ENCODE measurements around the gene MT1X. TPM values are rescaled to one million over a fixed set of nuclear protein-coding genes. Genes with fewer than 3 reads are reported as not detected.

The MT1X gene
- total and polyA plus RNA-seq, 4 donors = 213 to 3,979 (median 1,403) TPM

GRCh38 chr16:56709443-56710040 lies 27.3 kb downstream of the MT1X start:
- H3K4me1 ChIP-seq (ENCODE audit: control insufficient read depth in 4 of 4, insufficient read depth in 4 of 4, low read length in 3 of 4) = no peaks in the 10 kb centered on the region
- 86% methylated on average over 4 of the region's 4 CpGs for WGBS

GRCh38 chr16:56710181-56710737 lies 28.0 kb downstream of the MT1X start:
- Histone ChIP-seq H3K27ac (ENCODE audit: low read depth in 1 of 2, low read length in 2 of 2) (no peak overlapping the region), H3K4me3 (ENCODE audit: low read depth in 1 of 3, low read length in 3 of 3) (no peak overlapping the region), H3K36me3 (ENCODE audit: control insufficient read depth in 4 of 4, insufficient read depth in 3 of 4, low read depth in 1 of 4, low read length in 3 of 4) (no peaks in the 10 kb centered on the region), H3K27me3 (ENCODE audit: control insufficient read depth in 4 of 4, insufficient read depth in 4 of 4, low read length in 3 of 4) (no peaks in the 10 kb centered on the region), H3K9me3 (ENCODE audit: control insufficient read depth in 4 of 4, low read length in 3 of 4) (no peaks in the 10 kb centered on the region), H3K4me1 (ENCODE audit: control insufficient read depth in 4 of 4, insufficient read depth in 4 of 4, low read length in 3 of 4) (no peaks in the 10 kb centered on the region), H3K9ac (ENCODE audit: low read depth in 1 of 2, low read length in 2 of 2) (no peak overlapping the region)
- 93% methylated on average over 3 of the region's 3 CpGs for WGBS
- no peak for DNase-seq (ENCODE audit: low spot score)
- no peak for TF ChIP-seq HNF4G (IDR thresholded peaks at IDR 0.05)
- no peak for TF ChIP-seq HNF4A (conservative IDR thresholded peaks at IDR 0.05)
- TF ChIP-seq RXRA (IDR thresholded peaks at IDR 0.05) = no peak
- no peak for TF ChIP-seq REST (IDR thresholded peaks at IDR 0.05)
- TF ChIP-seq MAX (IDR thresholded peaks at IDR 0.05) = no peak
- no peak for TF ChIP-seq NR2F2 (IDR thresholded peaks at IDR 0.05)
- TF ChIP-seq TAF1 (conservative IDR thresholded peaks at IDR 0.05) = no peak

More at GRCh38 chr16:56709443-56710040, 27.3 kb downstream of the MT1X start:
- no peak for DNase-seq (ENCODE audit: low spot score)
- Histone ChIP-seq H3K27me3 (ENCODE audit: control insufficient read depth in 4 of 4, insufficient read depth in 4 of 4, low read length in 3 of 4) (no peaks in the 10 kb centered on the region), H3K4me3 (ENCODE audit: low read depth in 1 of 3, low read length in 3 of 3) (no peak overlapping the region), H3K36me3 (ENCODE audit: control insufficient read depth in 4 of 4, insufficient read depth in 3 of 4, low read depth in 1 of 4, low read length in 3 of 4) (no peaks in the 10 kb centered on the region), H3K9ac (ENCODE audit: low read depth in 1 of 2, low read length in 2 of 2) (no peak overlapping the region), H3K27ac (ENCODE audit: low read depth in 1 of 2, low read length in 2 of 2) (no peak overlapping the region), H3K9me3 (ENCODE audit: control insufficient read depth in 4 of 4, low read length in 3 of 4) (no peaks in the 10 kb centered on the region)
- no peak for TF ChIP-seq FOXA1 (IDR thresholded peaks at IDR 0.05)
- no peak for TF ChIP-seq SP1 (IDR thresholded peaks at IDR 0.05)
- no peak for TF ChIP-seq JUND (IDR thresholded peaks at IDR 0.05)
- TF ChIP-seq TAF1 (conservative IDR thresholded peaks at IDR 0.05) = no peak
- no peak for TF ChIP-seq HNF4A (conservative IDR thresholded peaks at IDR 0.05)
- no peak for TF ChIP-seq CTCF (IDR thresholded peaks at IDR 0.05; ENCODE audit: low read depth, low read length, missing input control)
- no peak for TF ChIP-seq ATF3 (IDR thresholded peaks at IDR 0.05)
- TF ChIP-seq FOXA2 (IDR thresholded peaks at IDR 0.05) = no peak
- no peak for TF ChIP-seq ZBTB33 (IDR thresholded peaks at IDR 0.05)
- TF ChIP-seq GABPA (IDR thresholded peaks at IDR 0.05 in 1 of 2, conservative IDR thresholded peaks at IDR 0.05 in 1 of 2) = no peak
- no peak for TF ChIP-seq RAD21 (IDR thresholded peaks at IDR 0.05)
- TF ChIP-seq EGR1 (IDR thresholded peaks at IDR 0.05; ENCODE audit: low read depth in 2 of 2) = no peak
- no peak for TF ChIP-seq RXRA (IDR thresholded peaks at IDR 0.05)
- no peak for TF ChIP-seq YY1 (IDR thresholded peaks at IDR 0.05)
- no peak for TF ChIP-seq HNF4G (IDR thresholded peaks at IDR 0.05)
- no peak for TF ChIP-seq MAX (IDR thresholded peaks at IDR 0.05)
